Vagina (tissue), 2 donors: ENCODE measurements around the gene ELOVL6.

ENCODE experiments used
- CTCF ChIP-seq, 3 experiments: fragments of 450-650 bp in 2 of 3; fragments of 200-600 bp in 1 of 3; sonication (generic) in 1 of 3; IDR thresholded peaks; one replicate each; pipeline ENCODE4 v1.5.1; 2017 to 2019; ENCODE audit warnings: antibody characterized with exemption in 3 of 3, mild to moderate bottlenecking in 2 of 3, moderate library complexity in 2 of 3
- POLR2AphosphoS5 ChIP-seq, 2 donors: sonication (generic); formaldehyde crosslinking; IDR thresholded peaks; one replicate each; pipeline ENCODE4 v1.9.0; 2017; ENCODE audit warnings: antibody characterized with exemption in 2 of 2, mild to moderate bottlenecking in 2 of 2, low read depth in 1 of 2; ENCODE audit not compliant: insufficient read depth in 1 of 2

DNA sequence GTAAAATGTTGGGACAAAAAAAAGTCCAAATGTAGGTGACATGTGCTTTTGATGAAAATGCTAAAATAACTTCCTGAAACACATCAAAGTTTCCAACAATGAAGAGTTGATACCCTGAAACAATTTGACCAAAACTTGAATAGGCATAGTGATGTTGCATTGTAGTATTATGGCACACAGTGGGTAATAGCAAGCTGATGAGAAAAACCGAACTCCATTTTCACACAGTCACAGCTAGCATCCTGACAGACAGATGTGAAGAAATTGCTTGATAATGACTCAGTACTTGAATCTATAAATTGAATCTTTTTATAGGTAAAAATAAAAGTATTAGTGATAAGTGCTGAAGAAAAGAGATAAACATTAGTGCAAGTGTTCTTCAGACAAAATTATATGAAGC lies 122.5 kb downstream of the ELOVL6 start:
- TF ChIP-seq CTCF (IDR thresholded peaks at IDR 0.05) (no peak), POLR2AphosphoS5 (IDR thresholded peaks at IDR 0.05; ENCODE audit: insufficient read depth in 1 of 2, low read depth in 1 of 2) (no peak)
